ENCODE results near the gene ARHGEF19.
"Not testable (repeated sequence)": the region's sequence is repeated elsewhere in the genome, so short reads cannot be mapped to it uniquely, and the experiment has no call there.

ARHGEF19 gene

DNA sequence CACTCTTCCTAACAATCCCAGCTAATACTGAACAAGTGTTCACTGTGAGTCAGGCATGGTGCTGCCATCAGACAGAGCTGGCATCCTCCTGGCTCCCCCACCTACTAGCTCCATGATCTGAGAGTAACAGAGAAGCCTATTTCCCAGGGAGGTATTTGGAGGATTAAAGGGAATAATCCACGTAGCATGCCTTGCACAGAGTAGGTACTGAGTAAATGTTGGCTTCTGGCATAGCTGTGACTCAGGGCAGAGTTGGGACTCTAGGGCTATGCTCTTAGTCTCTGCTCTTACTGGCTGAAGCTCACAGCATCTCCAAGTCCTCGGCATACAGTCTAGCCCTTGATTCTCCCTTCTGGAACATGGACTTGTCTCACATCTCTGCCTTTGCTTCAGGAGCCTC lies 8.2 kb downstream of the ARHGEF19 start:
- no peak for DNase-seq (ENCODE audit: low read depth)

DNA sequence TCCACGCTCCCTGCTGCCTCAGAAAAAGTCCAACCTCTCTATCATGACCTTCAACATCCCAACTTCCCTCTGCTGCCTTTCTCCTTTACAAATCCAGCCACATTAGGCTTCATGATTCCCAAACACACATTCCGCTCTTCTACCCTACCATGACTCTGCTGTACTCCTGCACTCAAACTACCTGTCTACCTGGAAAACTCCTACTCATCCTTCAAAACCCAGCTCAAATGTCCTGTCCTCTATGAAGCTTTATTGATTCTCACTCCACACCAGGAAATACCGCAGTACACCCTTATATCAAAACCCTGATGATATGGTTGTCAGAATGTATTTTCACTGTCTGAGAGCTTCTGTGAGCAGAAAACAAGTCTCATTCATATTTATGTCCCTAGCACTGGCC lies 8.9 kb downstream of the ARHGEF19 start:
- DNase-seq (ENCODE audit: low read depth), result no peak

DNA sequence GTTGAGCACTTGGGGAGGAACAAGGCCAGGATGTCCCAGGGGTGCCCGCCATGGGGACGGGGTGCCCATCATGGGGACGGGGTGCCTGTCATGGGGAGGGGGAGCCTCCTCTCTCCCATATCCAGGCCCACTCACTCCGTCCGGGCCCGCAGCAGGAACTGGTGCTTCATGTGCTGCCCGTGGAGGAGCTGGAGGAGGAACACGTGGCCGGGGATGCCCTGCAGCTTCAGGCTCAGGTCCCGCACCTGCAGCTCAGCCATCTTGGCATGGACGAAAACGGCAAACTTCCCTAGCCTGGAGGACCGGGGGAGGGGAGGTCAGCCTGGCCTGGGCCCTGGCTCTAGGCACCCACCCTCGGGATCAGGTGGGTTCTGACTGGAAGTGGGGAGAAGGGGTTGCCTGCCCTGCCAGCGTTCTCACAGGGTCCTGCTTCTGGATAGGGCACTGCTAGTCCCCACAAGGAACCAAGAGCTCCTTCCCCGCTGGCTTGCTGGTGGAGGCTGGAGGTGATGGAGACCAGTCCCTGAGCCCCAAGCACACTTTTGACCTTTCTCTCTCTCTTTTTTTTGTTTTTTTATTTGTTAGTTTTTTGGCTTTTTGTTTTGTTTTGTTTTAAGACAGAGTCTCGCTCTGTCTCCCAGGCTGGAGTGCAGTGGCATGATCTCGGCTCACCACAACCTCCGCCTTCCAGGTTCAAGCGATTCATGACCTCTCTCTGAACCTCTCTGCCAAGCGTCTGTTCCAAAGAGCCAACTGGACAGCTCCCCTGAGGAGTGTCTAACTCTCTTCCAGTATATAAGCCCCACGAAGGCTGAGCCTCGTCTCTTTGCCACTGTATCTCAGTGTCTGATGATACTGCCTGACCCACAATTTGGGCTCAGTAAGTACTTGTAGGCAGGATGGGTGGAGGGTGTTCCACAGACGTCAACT lies 9.9 kb downstream of the ARHGEF19 start:
- DNase-seq (ENCODE audit: low read depth), result no peak

DNA sequence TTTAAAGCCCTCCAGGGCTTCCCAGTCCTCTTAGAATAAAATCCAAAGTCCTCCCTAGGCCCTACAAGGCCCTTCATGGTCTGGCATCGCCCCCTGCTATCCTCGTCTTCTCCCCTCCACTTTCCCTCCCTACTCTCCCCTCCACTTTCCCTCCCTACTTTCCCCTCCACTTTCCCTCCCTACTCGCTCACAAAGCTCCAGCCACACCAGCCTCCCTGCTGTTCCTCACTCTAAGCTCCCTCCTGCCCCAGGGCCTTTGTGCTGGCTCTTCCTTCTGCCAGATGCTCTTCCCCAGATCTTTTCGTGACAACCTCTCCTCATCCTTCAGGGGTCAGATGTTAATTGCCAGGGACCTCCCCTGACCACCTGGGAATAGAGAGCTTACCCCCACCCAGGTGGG lies 12.8 kb downstream of the ARHGEF19 start:
- no peak for DNase-seq (ENCODE audit: low read depth)

DNA sequence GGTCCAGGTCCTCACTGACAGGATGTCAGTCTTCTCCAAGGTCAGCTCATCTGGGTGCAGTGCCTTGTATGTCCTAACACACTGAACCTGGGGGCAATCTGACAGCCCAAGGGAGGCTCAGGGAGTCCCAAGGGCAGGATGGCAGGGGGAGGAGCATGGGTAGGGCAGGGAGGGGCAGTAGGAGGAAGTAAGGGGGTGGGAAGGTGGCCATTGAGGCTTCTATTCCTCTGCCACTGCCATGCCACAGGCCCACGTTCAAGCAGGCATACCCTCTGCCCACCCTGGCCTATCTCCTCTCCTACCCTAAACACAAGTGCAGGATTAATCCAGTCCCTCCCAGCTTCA lies 13.3 kb downstream of the ARHGEF19 start:
- DNase-seq (ENCODE audit: low read depth), result no peak

DNA sequence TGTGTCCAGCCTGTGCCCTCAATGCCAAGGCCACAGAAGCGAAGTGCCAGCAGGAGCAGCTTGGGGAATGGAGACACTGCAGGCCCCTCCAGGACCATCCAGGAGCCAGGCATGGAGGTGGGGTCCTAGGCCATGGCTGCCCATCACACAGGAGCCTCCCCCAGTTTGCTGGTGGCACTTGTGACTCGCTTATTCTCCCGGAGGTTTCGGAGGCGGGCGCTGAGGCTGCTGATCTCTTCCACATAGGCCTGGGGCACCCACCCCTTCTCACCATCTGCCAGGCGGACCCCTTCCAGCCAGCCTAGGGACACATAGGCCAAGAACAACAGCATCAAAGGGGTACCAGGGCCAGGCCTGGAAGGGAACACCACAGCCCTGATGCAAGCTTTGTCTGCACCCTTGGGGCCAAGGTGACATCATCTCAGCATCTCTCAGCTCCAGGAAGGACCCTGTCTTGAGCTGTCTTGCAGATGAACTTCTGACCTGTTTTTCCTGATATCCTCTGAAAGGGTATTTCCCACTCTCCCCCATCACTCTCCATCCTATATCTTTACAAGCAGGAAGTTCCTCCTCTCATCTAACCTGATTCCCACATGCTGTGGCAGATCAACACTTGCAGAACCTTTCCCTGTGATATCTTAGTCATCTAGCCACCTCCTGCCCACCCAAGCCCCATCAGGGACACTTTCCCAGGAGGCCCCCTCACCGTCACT lies 13.9 kb downstream of the ARHGEF19 start:
- no peak for DNase-seq (ENCODE audit: low read depth)

DNA sequence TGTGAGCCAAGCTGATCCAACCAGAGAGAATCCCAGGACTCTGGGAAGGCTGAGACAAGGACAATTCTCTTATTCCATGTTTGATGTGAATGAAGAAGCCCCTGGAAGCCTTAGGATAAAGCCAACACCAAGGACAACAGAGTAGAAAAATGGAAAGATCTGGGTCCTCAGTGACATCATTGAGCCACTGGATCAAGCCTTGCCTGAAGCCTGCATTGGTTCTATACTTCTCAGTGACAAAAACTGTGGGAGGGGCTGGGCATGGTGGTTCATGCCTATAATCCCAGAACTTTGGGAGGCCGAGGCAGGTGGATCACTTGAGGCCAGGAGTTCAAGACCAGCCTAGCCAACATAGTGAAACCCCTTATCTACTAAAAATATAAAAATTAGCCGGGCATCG lies 15.6 kb downstream of the ARHGEF19 start:
- no peak for DNase-seq (ENCODE audit: low read depth)

DNA sequence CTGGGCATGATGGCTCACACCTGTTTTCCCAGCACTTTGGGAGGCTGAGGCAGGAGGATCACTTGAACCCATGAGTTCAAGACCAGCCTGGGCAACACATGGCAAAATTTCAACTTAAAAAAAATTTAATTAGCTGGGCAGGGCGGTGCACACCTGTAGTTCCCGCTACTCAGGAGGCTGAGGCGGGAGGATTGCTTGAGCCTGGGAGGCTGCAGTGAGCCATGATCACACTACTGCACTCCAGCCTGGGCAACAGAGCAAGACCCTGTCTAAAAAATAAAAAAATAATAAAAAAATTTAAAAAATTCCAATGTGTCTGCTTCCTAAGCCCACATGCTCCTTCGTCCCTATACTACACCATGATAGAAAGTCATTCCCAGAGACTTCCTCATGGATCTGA lies 16.3 kb downstream of the ARHGEF19 start:
- not testable (repeated sequence) for DNase-seq (ENCODE audit: low read depth)

DNA sequence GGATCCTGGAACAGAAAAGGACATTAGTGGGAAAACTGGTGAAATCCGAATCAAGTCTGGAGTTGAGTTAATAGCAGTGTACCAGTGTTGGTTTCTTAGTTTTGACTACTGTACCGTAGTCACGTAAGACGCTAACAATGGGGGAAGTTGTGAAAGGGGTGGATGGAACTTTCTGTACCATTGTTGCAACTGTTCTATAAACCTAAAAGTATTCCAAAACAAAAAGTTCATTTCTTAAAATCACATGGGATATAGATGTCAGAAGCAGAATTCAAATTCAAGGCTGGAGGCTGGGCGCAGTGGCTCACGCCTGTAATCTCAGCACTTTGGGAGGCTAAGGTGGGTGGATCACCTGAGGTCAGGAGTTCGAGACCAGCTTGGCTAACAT lies 16.9 kb downstream of the ARHGEF19 start:
- DNase-seq (ENCODE audit: low read depth), result no peak

DNA sequence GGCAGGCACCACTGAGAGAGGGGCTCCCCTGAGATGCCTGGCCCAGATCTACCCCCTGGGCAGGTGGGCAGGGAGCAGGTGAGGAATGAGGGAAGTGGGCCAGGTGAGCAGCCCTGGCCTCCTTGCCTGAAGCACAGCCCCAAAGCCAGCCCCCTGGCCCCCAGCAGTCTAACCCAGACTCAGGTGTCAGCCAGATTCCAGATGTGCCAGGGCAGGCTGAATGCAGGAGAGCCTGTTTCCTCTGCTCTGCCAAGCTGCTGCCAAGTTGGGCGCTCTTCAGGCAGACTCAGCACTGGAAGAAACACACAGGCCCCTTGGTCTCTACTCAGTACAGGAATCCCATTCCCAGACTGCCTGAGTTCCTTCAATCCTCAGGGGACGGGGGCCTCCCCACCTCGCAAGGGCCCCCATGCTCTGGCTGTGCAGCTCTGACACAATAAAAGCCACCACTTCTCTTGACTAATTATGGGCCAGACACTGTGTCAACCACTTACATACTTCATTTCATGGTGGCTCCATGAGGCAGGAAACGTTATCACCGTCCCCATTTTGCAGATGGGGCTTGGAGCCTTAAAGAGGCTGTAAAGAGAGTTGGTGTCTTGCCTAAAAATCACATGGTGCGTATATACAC lies 20.4 kb downstream of the ARHGEF19 start:
- no peak for DNase-seq (ENCODE audit: low read depth)

DNA sequence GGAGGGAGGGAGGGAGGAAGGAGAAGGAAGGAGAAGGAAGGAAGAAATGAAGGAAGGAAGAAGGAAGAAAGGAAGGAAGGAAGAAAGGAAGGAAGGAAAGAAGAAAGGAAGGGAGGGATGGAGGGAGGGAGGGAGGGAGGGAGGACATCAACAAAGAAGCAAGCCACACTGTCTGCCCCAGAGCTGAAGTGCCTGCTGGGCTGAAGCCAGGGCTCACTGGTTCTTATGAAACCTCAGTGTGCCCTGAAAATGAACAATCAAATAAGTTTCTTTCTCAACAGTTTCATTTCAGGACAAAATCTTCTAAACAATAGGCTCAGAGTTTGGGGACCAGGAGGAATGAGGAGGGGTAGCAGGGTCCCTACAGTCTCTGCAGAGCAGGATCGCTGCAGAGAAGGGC lies 21.1 kb downstream of the ARHGEF19 start:
- DNase-seq (ENCODE audit: low read depth), result no peak

DNA sequence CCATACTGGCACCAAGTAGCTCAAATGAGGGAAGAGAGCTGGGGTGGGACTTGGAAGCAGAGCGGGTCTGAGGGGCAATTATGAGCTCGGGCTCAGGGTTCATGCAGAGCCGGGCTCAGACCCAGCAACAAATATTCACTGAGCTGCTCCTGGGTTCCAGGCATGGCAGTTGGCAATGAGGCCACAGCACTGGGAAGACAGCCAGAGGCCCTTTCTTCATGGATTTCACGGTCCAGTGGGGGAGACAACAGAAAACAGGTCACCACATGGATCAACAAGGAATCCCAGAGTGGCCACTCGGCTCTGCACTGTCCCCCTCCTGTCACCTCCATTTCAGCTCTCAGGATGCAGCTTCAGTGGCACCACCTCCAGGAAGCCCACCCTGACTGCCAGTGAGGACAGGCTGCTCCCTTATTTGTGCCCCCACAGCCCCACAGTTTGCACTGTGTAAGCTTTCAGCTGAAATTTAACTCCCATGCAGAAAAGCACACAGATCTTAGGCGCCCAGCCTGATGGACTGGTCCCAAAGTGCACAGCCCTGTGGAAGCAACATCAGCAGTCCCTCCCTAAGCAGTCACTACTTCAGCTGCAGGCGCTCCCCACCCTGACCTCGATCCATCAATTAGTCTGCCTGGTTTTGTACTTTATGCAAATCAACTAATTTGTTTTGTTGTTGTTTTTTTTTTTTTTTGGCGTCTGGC lies 22.4 kb downstream of the ARHGEF19 start:
- no peak for DNase-seq (ENCODE audit: low read depth)

DNA sequence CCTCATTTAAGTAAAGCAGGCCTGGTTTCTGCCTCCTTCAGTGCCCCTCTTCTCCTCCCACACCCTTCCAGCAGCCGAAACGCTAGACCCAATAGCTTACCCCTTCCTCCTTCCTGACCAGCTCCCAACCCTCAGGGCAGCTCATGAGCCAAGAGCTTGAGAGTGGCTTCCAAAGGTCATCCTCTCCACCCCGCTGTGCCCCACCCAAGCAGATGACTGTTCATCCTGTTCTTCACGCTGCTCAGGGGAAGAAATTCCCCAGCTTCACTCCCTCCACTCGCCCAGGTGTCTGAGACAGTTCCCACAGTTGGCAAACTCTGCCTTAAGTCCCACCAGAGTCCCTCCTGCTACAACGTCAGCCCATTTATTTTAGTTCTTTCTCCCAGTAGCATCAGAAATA lies 23.4 kb downstream of the ARHGEF19 start:
- DNase-seq (ENCODE audit: low read depth), result no peak

DNA sequence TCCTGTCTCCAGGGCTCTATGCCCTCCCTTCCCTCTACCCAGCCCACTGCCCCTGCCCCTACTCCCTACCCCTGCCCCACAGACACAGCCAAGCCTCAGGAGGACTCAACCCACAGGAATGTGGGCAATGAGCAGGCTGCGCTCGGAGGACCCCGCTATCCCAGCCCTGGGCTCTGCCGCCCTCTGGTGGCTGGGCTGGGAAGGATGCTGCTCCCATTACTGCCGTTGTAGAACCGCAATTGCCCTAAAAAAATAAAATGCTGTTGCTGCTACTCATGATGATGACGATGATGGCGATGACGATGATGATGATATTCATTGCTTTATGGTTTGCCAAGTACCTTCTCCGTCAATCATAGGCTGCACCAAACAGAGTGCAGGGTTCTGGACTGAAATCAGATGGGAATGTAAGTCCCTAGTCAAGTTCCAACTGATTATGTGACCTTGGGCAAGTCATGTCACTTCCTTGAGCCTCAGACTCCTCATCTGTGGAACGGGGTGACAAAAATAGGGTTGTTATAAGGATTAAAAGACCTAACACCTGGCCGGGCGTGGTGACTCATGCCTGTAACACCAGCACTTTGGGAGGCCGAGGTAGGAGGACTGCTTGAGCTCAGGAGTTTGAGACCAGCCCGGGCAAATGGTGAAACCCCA lies 24.6 kb downstream of the ARHGEF19 start:
- DNase-seq (ENCODE audit: low read depth), result no peak

DNA sequence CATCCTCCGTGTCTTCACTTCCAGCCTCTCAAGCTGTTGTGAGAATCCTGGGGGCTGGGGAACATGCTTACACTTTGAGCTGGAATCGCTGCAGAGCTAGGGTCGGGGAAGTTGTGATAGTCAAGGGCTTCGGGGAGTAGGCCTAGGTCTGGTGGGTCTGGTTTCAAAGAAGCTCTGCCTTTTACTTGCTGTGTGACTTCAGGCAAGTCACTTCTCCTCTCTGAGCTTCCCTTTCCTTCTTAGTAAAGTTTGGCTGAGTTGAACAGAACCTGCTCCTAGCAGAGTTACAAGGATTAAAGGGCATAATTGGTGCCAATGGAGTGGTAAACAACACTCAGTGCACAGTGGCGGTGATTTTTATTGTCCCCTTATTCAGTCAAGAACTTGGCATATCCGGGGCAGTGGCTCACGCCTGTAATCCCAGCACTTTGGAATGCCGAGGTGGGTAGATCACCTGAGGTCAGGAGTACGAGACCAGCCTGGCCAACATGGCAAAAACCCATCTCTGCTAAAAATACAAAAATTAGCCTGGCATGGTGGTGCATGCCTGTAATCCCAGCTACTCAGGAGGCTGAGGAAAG lies 25.7 kb downstream of the ARHGEF19 start:
- DNase-seq (ENCODE audit: low read depth), result no peak

DNA sequence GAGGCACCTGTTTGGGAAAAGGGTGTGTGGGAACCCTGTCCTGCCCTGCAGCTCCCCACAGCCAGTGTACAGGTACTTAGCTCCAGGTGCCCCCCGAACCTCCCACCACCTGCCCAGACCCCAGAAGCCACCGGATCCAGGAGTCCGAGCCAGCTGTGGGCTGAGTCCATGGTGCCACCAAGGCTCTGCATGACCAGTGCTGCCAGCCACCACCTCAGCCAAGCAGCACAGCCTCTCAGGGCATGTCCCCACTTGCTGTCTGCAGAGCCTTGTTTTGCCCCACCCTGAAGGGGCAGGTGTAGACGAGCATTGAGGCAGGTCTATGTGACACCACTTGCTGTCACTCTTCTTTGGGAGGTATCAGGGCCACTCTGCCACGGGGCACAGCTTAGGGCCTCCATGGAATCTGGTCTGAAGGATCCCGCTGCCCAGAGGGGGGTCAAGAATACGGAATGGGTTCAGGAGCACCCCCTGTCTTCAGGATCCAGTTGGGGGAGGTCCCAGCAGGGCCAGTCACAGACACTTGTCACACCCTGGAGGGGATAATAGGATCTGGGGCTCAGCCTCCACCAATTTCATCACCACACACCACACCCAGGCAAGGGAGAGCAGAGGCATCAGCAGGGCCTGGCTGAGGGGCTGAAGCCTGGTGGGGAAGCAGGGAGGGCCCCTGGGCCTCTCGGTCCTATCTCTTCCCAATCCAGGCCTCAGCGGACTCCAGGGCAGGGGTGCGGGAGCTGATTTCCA lies 27.7 kb downstream of the ARHGEF19 start:
- DNase-seq (ENCODE audit: low read depth), result no peak

DNA sequence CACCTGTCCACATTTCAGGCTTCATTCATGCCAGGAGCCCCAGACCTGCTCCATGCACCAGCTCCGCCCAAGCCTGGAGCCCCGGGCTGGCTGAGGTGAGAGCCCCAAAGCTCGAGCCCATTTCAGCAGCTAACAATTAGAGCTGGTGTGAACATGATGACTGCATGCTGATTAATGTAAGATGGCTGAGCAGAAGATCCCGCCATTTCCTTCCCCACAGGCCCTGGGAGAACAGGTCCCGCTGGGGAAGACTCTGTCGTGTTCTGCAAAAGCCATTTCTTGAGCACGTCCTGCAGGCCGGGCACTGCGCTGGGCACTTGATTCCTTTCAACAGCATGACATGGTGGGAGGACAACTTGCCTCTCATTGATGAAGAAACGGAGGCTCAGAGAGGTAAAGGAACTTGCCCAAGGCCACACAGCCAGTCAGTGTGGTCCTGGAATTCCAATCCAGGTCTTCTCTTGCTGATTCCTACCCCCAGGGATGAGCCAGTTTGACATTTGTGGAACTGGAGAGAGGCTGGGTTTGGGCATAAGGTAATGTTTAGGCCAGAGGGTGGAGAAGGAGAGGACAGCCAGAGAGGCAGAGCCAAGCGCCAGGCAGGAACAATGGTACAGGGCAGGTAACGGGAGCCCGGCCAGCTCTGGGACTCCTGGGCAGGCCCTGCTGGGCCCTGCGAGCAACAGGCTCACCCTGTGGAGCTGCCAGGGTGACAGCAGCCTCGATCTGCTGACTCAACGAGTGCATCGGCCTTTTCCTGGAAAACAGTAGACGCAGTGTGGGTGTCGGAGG lies 28.5 kb downstream of the ARHGEF19 start:
- no peak for DNase-seq (ENCODE audit: low read depth)

DNA sequence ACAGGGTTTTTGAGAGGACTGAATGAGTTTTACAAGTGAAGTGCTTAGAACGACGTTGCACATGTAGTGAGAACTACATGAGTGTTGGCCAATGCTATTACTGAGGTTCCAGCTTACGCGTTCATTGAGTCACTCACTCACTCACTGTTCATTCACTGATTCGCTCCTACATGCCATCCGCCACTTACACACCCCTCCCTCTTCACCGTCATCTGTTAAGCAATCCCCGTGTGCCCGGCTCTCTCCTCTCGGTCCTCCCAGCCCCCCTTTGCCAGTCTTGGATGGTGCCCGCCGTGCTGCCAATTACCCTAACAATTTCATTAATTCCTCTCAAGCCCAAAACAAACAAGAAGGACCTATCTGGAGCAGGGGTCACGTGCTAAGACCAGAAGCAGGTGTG lies 29.3 kb downstream of the ARHGEF19 start:
- DNase-seq (ENCODE audit: low read depth), result no peak

DNA sequence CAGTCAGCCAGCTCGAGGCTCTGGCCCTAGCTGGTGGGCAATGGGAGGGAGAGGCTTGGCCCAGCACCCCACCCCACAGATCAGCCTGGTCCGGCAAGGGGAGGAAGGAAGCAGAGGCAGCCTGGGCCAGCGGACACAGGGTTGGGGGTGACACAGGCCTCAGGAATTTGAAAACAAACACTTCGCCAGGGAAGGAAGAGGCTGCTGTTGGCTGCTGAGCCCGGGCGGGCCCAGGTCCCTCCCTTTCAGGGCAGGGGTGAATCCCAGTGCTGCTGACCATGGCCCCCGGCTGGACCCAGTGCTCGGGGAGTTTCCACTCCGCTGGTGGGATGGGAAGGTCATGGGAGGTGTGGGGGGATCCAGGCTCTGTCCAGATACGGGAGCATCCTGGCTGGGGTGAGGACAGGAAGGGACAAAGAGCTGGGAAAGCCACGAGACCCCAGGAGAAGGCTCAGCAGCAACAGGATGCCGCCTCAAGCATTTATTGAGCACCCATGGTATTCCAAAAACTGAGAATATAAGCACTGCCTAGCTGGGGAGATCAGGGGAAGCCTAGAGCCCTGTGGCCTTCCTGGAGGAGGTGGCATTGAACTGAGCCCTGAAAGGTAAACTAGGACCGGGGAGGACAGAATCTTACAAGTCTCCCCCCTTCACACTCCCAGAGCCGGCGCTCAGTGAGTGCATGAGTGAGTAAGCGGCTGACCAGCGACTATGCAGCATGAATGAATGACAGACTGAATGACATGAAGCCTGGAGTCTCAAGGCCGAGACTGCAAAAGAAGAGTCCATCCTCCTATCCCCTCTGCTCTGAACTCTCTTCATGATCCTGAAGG lies 30.3 kb downstream of the ARHGEF19 start:
- DNase-seq (ENCODE audit: low read depth), result peak; percentile 63

Data from non-pigmented ciliary epithelial cell (primary cell).